ENCODE measurements around the gene RC3H2. TPM values are rescaled to one million over a fixed set of nuclear protein-coding genes. Genes with fewer than 3 reads are reported as not detected.
"Not testable (repeated sequence)": the region's sequence is repeated elsewhere in the genome, so short reads cannot be mapped to it uniquely, and the experiment has no call there.

Gene RC3H2
- total and polyA plus RNA-seq, 7 donors, result 11.4 to 49.5 (median 43.8) TPM

GRCh38 chr9:122863407-122863806 is 41.8 kb downstream of the RC3H2 start:
- intact Hi-C loops (cut with DNase I), result no loop called here
- Histone ChIP-seq H3K36me3 (peaks cover 4 to 42% (median 16%) of the 10 kb centered on the region in 4 donors), H3K9me3 (no peaks in the 10 kb centered on the region), H3K27ac (no peak overlapping the region), H3K27me3 (no peaks in the 10 kb centered on the region), H3K4me1 (no peaks in the 10 kb centered on the region), H3K4me3 (no peak overlapping the region)
- no peak for TF ChIP-seq CTCF (IDR thresholded peaks at IDR 0.05)
- no peak for TF ChIP-seq EP300 (IDR thresholded peaks at IDR 0.05)
- TF ChIP-seq POLR2A (IDR thresholded peaks at IDR 0.05), result no peak
- TF ChIP-seq POLR2AphosphoS5 (IDR thresholded peaks at IDR 0.05), result no peak
- no peak for DNase-seq
- WGBS, 2 donors, result 97 to 98% methylated on average over 3 of the region's 3 CpGs

GRCh38 chr9:122860319-122861142 is 44.6 kb downstream of the RC3H2 start:
- no peaks in the 10 kb centered on the region for H3K4me1 ChIP-seq
- H3K9me3 ChIP-seq, result no peaks in the 10 kb centered on the region
- H3K27me3 ChIP-seq, result no peaks in the 10 kb centered on the region
- peaks cover 5 to 67% (median 40%) of the 10 kb centered on the region in 4 donors for H3K36me3 ChIP-seq
- TF ChIP-seq EP300 (IDR thresholded peaks at IDR 0.05), result no peak
- no peak for TF ChIP-seq CTCF (IDR thresholded peaks at IDR 0.05)
- no peak for TF ChIP-seq POLR2AphosphoS5 (IDR thresholded peaks at IDR 0.05)
- TF ChIP-seq POLR2A (IDR thresholded peaks at IDR 0.05), result no peak
- 93% methylated on average over 8 of the region's 8 CpGs for WGBS, 2 donors
- intact Hi-C loops (cut with DNase I), result no loop called here
- H3K4me3 ChIP-seq, result no peak overlapping the region
- no peak overlapping the region for H3K27ac ChIP-seq
- DNase-seq, result no peak

GRCh38 chr9:122857815-122858214 is 47.3 kb downstream of the RC3H2 start:
- DNase-seq, result no peak
- intact Hi-C loops (cut with DNase I), result no loop called here
- no peak overlapping the region for H3K4me3 ChIP-seq
- no peaks in the 10 kb centered on the region for H3K9me3 ChIP-seq
- H3K4me1 ChIP-seq, result no peaks in the 10 kb centered on the region
- 95 to 98% methylated on average over 3 of the region's 3 CpGs for WGBS, 2 donors
- peaks cover 24 to 80% (median 55%) of the 10 kb centered on the region in 4 donors for H3K36me3 ChIP-seq
- TF ChIP-seq POLR2AphosphoS5 (IDR thresholded peaks at IDR 0.05) (no peak), CTCF (IDR thresholded peaks at IDR 0.05) (no peak), POLR2A (IDR thresholded peaks at IDR 0.05) (no peak), EP300 (IDR thresholded peaks at IDR 0.05) (no peak)
- H3K27ac ChIP-seq, result no peak overlapping the region
- no peaks in the 10 kb centered on the region for H3K27me3 ChIP-seq

- intact Hi-C loops (cut with DNase I); DNase-seq: not testable (repeated sequence)
Measured at GRCh38 chr9:122852085-122852786, 52.9 kb downstream of the RC3H2 start.

GRCh38 chr9:122848256-122848943 is 56.8 kb downstream of the RC3H2 start:
- DNase-seq, result no peak
- Histone ChIP-seq H3K4me3 (no peak overlapping the region), H3K27ac (no peak overlapping the region), H3K27me3 (no peaks in the 10 kb centered on the region), H3K36me3 (peaks cover 8 to 67% (median 22%) of the 10 kb centered on the region in 4 donors), H3K9me3 (no peaks in the 10 kb centered on the region), H3K4me1 (no peaks in the 10 kb centered on the region)
- 87 to 88% methylated on average over 2 of the region's 2 CpGs for WGBS, 2 donors
- no peak for TF ChIP-seq CTCF (IDR thresholded peaks at IDR 0.05)
- intact Hi-C loops (cut with DNase I), result no loop called here

More at GRCh38 chr9:122852085-122852786, 52.9 kb downstream of the RC3H2 start:
- H3K9me3 ChIP-seq, H3K27ac ChIP-seq, H3K27me3 ChIP-seq, H3K4me1 ChIP-seq, H3K4me3 ChIP-seq: not testable (repeated sequence)
- 94 to 96% methylated on average over 39 to 42 of the region's 59 CpGs for WGBS, 2 donors
- peaks cover 30 to 96% (median 54%) of the 10 kb centered on the region in 4 donors for H3K36me3 ChIP-seq

Data from sigmoid colon (tissue), 7 donors.